ENCODE data around the gene EXOSC2. TPM values are rescaled to one million over a fixed set of nuclear protein-coding genes. Genes with fewer than 3 reads are reported as not detected.

EXOSC2 gene
- total and polyA plus RNA-seq, 2 of the 13 experiments (the other 11 are each of a cell fraction or from before 2014, with no cell fraction given): 27.5 to 63.8 TPM

- TF ChIP-seq THRA (CRISPR knock-in tag; IDR thresholded peaks at IDR 0.05; ENCODE audit: borderline replicate concordance) (no peak), DMAP1 (CRISPR knock-in tag; IDR thresholded peaks at IDR 0.05) (0 out of 2 replicates have a peak, but pooled peaks have one; percentile 13), THAP11 (CRISPR knock-in tag; IDR thresholded peaks at IDR 0.05) (no peak; the same call in 1 of the 2 replicates), PATZ1 (CRISPR knock-in tag; IDR thresholded peaks at IDR 0.05) (0 out of 2 replicates have a peak, but pooled peaks have one; percentile 20), AHDC1 (CRISPR knock-in tag; IDR thresholded peaks at IDR 0.05; ENCODE audit: borderline replicate concordance) (no peak)
These were observed 11.0 kb upstream of the EXOSC2 start (continued) for GRCh38 chr9:130682421-130683121.
